Endothelial cell of umbilical vein (primary cell): Measurements from ENCODE around the gene TNS1. TPM values are rescaled to one million over a fixed set of nuclear protein-coding genes. Genes with fewer than 3 reads are reported as not detected.

ENCODE experiments used
- BruUV-seq: library from RNA; stranded (reverse); fragments of 400-500 nt; replicated peaks from 2 replicates; lab custom pipeline; 2021; lab: Mats Ljungman, UMichigan
- CTCF ChIA-PET: fragments of 300-600, 350-600 bp; sonication (Branson Sonifier 250); formaldehyde crosslinking; loops from one replicate; lab custom pipeline; 2021; ENCODE audit warnings: antibody characterized with exemption, inconsistent platforms; lab: Charles Lee
- POLR2A ChIA-PET: fragments of 300-600, 350-600 bp; sonication (Branson Sonifier 250); formaldehyde crosslinking; loops from one replicate; lab custom pipeline; 2021; ENCODE audit warnings: antibody characterized with exemption, inconsistent platforms; lab: Charles Lee
- DNase-seq: peaks from one replicate; pipeline ENCODE4 v3.0.0-alpha.2; 2011; ENCODE audit warnings: low read depth, low spot score
- FAIRE-seq: peaks from 2 replicates; lab custom pipeline; 2011; peaks lifted over from hg19 to GRCh38; lab: Jason Lieb, UNC
- H2AFZ ChIP-seq: 2 replicates; pipeline ENCODE4 v1.6.0; 2012; ENCODE audit warnings: low read depth, low read length, control low read depth, inconsistent platforms
- H3K27ac ChIP-seq: 2 replicates; pipeline ENCODE4 v1.5.1; 2011; ENCODE audit warnings: low read depth, mild to moderate bottlenecking, control low read depth, low read length, moderate library complexity; ENCODE audit not compliant: insufficient read depth
- H3K27me3 ChIP-seq, 2 experiments: 2 replicates each; pipeline versions ENCODE4 v1.6.0 to v1.6.1; 2011; ENCODE audit warnings: low read length in 2 of 2, mixed read lengths in 1 of 2; ENCODE audit not compliant: control insufficient read depth in 2 of 2, insufficient read depth in 2 of 2
- H3K36me3 ChIP-seq, 2 experiments: 2 replicates in 1 of 2; 3 replicates in 1 of 2; pipeline ENCODE4 v1.5.1; 2011; ENCODE audit warnings: low read length in 2 of 2, mild to moderate bottlenecking in 1 of 2, moderate library complexity in 1 of 2; ENCODE audit not compliant: control insufficient read depth in 2 of 2, insufficient read depth in 2 of 2; ENCODE audit errors: extremely low read depth in 1 of 2
- H3K4me1 ChIP-seq: 3 replicates; pipeline ENCODE4 v1.5.1; 2011; ENCODE audit warnings: mild to moderate bottlenecking, low read length; ENCODE audit not compliant: control insufficient read depth, insufficient read depth; ENCODE audit errors: extremely low read depth
- H3K4me2 ChIP-seq: 2 replicates; pipeline ENCODE4 v1.6.1; 2011; ENCODE audit warnings: low read length, control low read depth, mixed read lengths; ENCODE audit not compliant: insufficient read depth
- H3K4me3 ChIP-seq, 3 experiments: fragments of 200-600 bp in 1 of 3; sonication (generic), shearing (Covaris generic) in 1 of 3; replicated peaks in 1 of 3; 2 replicates each; pipeline ENCODE4 v1.5.1; 2011 to 2016; ENCODE audit warnings: control low read depth in 3 of 3, low read length in 3 of 3, mild to moderate bottlenecking in 2 of 3, inconsistent platforms in 1 of 3, low read depth in 1 of 3, moderate library complexity in 1 of 3; ENCODE audit not compliant: insufficient read depth in 1 of 3
- H3K79me2 ChIP-seq: 2 replicates; pipeline ENCODE4 v1.6.0; 2012; ENCODE audit warnings: low read length, inconsistent platforms; ENCODE audit not compliant: control insufficient read depth, insufficient read depth
- H3K9ac ChIP-seq: replicated peaks from 2 replicates; pipeline ENCODE3; 2011; ENCODE audit warnings: low read length, control low read depth; ENCODE audit not compliant: insufficient read depth; ENCODE audit errors: extremely low read depth
- H3K9me1 ChIP-seq: replicated peaks from 3 replicates; pipeline ENCODE4 v1.6.0; 2011; ENCODE audit warnings: mild to moderate bottlenecking, low read length; ENCODE audit not compliant: control insufficient read depth, insufficient read depth; ENCODE audit errors: extremely low read depth
- H3K9me3 ChIP-seq: replicated peaks from 2 replicates; pipeline ENCODE4 v1.5.1; 2012; ENCODE audit warnings: low read length, inconsistent platforms; ENCODE audit not compliant: control insufficient read depth, insufficient read depth
- H4K20me1 ChIP-seq: replicated peaks from 2 replicates; pipeline ENCODE3; 2011; ENCODE audit warnings: mild to moderate bottlenecking, low read length; ENCODE audit not compliant: control insufficient read depth, insufficient read depth; ENCODE audit errors: extremely low read depth
- CTCF ChIP-seq, 2 donors: IDR thresholded peaks; 1 replicate in 1 of 2; 2 replicates in 1 of 2; pipeline ENCODE4 v1.5.1; 2011; ENCODE audit warnings: low read length in 2 of 2, mild to moderate bottlenecking in 2 of 2, moderate library complexity in 2 of 2, control low read depth in 1 of 2, inconsistent platforms in 1 of 2, low read depth in 1 of 2; ENCODE audit not compliant: insufficient read depth in 1 of 2; ENCODE audit errors: extremely low read depth in 1 of 2
- EZH2 ChIP-seq: IDR thresholded peaks from 2 replicates; pipeline ENCODE4 v1.6.1; 2012; ENCODE audit warnings: borderline replicate concordance, low read depth, mild to moderate bottlenecking, moderate library complexity, low read length, inconsistent platforms; ENCODE audit not compliant: severe bottlenecking
- JUN ChIP-seq: IDR thresholded peaks from 2 replicates; pipeline ENCODE4 v1.6.1; 2011; ENCODE audit warnings: borderline replicate concordance, low read depth; ENCODE audit not compliant: insufficient read length, insufficient read depth
- dilution Hi-C: fragments of 300-500 bp; cut with MboI; formaldehyde crosslinking; loops from one replicate; pipeline ENCODE4 v1.15.0; 2019; ENCODE audit warnings: low sequenced_read_pairs; ENCODE audit not compliant: extremely low pct_ligation_motif_present
- intact Hi-C: fragments of 100-400 bp; cut with micrococcal nuclease; formaldehyde crosslinking; loops from one replicate; pipeline ENCODE4 v1.10.0; 2022
- polyA plus RNA-seq, 4 experiments: library from polyadenylated mRNA; depleted of rRNA in 3 of 4; stranded (reverse) in 3 of 4; unstranded in 1 of 4; fragments of >200 nt; gene quantifications; 2 replicates each; pipeline versions ENCODE4 v1.2.1 to v1.2.3, GENCODE V29; 2011 to 2012; ENCODE audit warnings: missing spikeins in 1 of 4
- total RNA-seq: library from RNA; stranded (reverse); gene quantifications from 2 replicates; pipeline ENCODE4 v1.2.3, GENCODE V29; 2021

TNS1 gene
- total and polyA plus RNA-seq, 2 donors (not counting 3 experiments of a cell fraction or from before 2014, with no cell fraction given): 11.0 to 52.1 TPM

GRCh38 chr2:218010140-218010983, 7.6 kb upstream of the TNS1 start:
- TF ChIP-seq JUN: no peak
- TF ChIP-seq CTCF (IDR thresholded peaks at IDR 0.05; ENCODE audit: extremely low read depth in 1 of 2, insufficient read depth in 1 of 2, low read depth in 1 of 2, low read length in 2 of 2): peak; percentile 47 to 78
- TF ChIP-seq EZH2: peak; percentile 56
- CTCF ChIA-PET: no interaction called here
- H3K4me2 ChIP-seq: peak overlapping the region; percentile 58
- intact Hi-C loops: loop anchor here (1.0 kb wide), 1 partner anchor 17 kb away; no protein-coding TSS in a partner anchor
- BruUV-seq: no TSS peak
- H4K20me1 ChIP-seq: no peaks in the 10 kb centered on the region
- peak overlapping the region; percentile 77 for H2AFZ ChIP-seq
- dilution Hi-C loops: no loop called here
- H3K9ac ChIP-seq: peak overlapping the region; percentile 47
- no peaks in the 10 kb centered on the region for H3K9me1 ChIP-seq
- peaks cover 21% of the 10 kb centered on the region for H3K4me1 ChIP-seq
- no peak for FAIRE-seq
- H3K27me3 ChIP-seq: peaks cover 0 to 6% of the 10 kb centered on the region in 2 experiments
- no peak overlapping the region for H3K27ac ChIP-seq
- no peaks in the 10 kb centered on the region for H3K79me2 ChIP-seq
- DNase-seq: peak; percentile 26
- peak overlapping the region; percentile 30 to 37 (median 36) for H3K4me3 ChIP-seq
- no peaks in the 10 kb centered on the region for H3K9me3 ChIP-seq
- POLR2A ChIA-PET: no interaction called here
- H3K36me3 ChIP-seq: no peaks in the 10 kb centered on the region
